Raji (cell line): ENCODE results near the gene IFT74.
A peak's percentile ranks its signal among the peaks of the same experiment; 100 is the strongest.

Experiments used
- POLR2A ChIP-seq: IDR thresholded peaks from 2 replicates; pipeline ENCODE4 v1.6.1; 2011; ENCODE audit warnings: low read depth, low read length, control low read depth; ENCODE audit not compliant: insufficient read depth

IFT74 gene

GRCh38 chr9:26955921-26956859 lies at the start of gene IFT74:
TSS of gene IFT74 (plus strand) at chr9:26956412. CDS start at chr9:26961968, 5,556 bp downstream.
- peak; percentile 70 for TF ChIP-seq POLR2A

- TF ChIP-seq POLR2A = no peak
Observed at GRCh38 chr9:26913138-26913668, 43.0 kb upstream of the IFT74 start.

GRCh38 chr9:26919698-26920097 lies 36.5 kb upstream of the IFT74 start:
- TF ChIP-seq POLR2A = no peak

- TF ChIP-seq POLR2A = no peak
Observed at GRCh38 chr9:26925609-26926008, 30.6 kb upstream of the IFT74 start.

GRCh38 chr9:26928902-26929495 lies 27.2 kb upstream of the IFT74 start:
- TF ChIP-seq POLR2A = no peak

GRCh38 chr9:26935847-26936246 lies 20.4 kb upstream of the IFT74 start:
- no peak for TF ChIP-seq POLR2A

GRCh38 chr9:26937816-26938371 lies 18.3 kb upstream of the IFT74 start:
- no peak for TF ChIP-seq POLR2A

GRCh38 chr9:26939955-26940711 lies 16.1 kb upstream of the IFT74 start:
- TF ChIP-seq POLR2A = no peak

GRCh38 chr9:26940779-26941178 lies 15.4 kb upstream of the IFT74 start:
- no peak for TF ChIP-seq POLR2A

GRCh38 chr9:26945591-26945990 lies 10.6 kb upstream of the IFT74 start:
- no peak for TF ChIP-seq POLR2A

- peak; percentile 77 for TF ChIP-seq POLR2A
Observed at GRCh38 chr9:26946753-26947727, 9.2 kb upstream of the IFT74 start, which contains the start of gene PLAA. TSS of gene PLAA (minus strand) at chr9:26947242. CDS start at chr9:26947045, 197 bp downstream.

GRCh38 chr9:26947736-26948135 lies 8.5 kb upstream of the IFT74 start:
- no peak for TF ChIP-seq POLR2A

GRCh38 chr9:26949637-26950069 lies 6.6 kb upstream of the IFT74 start:
- TF ChIP-seq POLR2A = no peak

- TF ChIP-seq POLR2A = no peak
Observed at GRCh38 chr9:26950521-26950920, 5.7 kb upstream of the IFT74 start.

GRCh38 chr9:26951794-26952193 lies 4.4 kb upstream of the IFT74 start:
- no peak for TF ChIP-seq POLR2A
